K562 (cell line): ENCODE results near the gene FIZ1.

Source experiments
- ELF1 ChIP-seq: fragments of 200-800 bp; sonication (Bioruptor generic); IDR thresholded peaks from 2 replicates; pipeline ENCODE4 v1.6.1; 2016; ENCODE audit warnings: missing genetic modification characterization, missing compliant biosample characterization
- FOXO4 ChIP-seq: fragments of 450-650 bp; formaldehyde crosslinking; IDR thresholded peaks from 2 replicates; pipeline ENCODE4 v1.4.0; 2020; ENCODE audit warnings: mild to moderate bottlenecking, moderate library complexity

DNA sequence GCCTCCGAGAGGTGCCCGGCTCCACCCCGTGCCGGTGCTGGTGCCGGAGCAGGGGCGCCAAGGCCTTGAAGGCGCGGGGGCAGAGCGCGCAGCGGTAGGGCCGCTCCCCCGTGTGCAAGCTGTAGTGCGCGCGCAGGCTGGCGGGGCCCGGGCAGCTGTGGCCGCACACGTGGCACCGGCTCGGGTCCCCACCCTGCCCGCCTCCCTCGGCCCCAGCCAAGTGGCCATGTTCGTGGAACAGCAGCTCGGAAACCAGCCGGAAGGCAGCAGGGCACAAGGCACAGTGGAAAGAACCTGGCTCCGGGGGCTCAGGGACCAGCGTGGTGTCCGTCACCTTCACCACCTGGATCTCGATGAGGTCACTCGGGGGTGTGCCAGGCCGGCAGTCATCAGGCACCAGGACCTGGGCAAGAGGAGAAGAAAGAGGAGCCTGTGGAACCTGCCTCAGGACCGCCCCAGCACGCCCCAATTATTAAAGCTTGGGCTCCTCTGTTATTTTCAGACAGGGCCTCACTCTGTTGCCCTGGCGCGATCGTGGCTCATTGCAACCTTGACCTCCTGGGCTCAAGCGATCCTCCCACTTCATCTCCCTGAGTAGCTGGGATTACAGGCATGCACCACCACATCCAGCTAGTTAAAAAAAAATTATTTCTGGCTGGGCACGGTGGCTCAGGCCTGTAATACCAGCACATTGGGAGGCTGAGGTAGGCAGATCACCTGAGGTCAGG, 23.1 kb upstream of the FIZ1 start:
- TF ChIP-seq FOXO4 (CRISPR knock-in tag) (no peak), ELF1 (tag) (no peak)
